ENCODE results near the gene APOF. TPM values are rescaled to one million over a fixed set of nuclear protein-coding genes. Genes with fewer than 3 reads are reported as not detected.

APOF gene
- total RNA-seq, 1 experiment from 2014 or later = 0.17 TPM

GRCh38 chr12:56410768-56411167 is 48.1 kb upstream of the APOF start:
- 0 out of 4 replicates have a peak, but pooled peaks cover 0 to 10% of the 10 kb centered on the region in 2 experiments for H3K36me3 ChIP-seq (ENCODE audit: control insufficient read depth in 1 of 2, insufficient read depth in 2 of 2, low read length in 2 of 2)
- no peaks in the 10 kb centered on the region for H3K27me3 ChIP-seq (ENCODE audit: insufficient read depth, low read length)
- intact Hi-C loops (cut with micrococcal nuclease) = no loop called here
- H2AFZ ChIP-seq (ENCODE audit: low read depth, low read length, poor library complexity, severe bottlenecking) = no peak overlapping the region
- H4K20me1 ChIP-seq (ENCODE audit: insufficient read depth) = no peaks in the 10 kb centered on the region
- no peaks in the 10 kb centered on the region for H3K79me2 ChIP-seq (ENCODE audit: insufficient read depth, low read length)
- POLR2A ChIA-PET = no interaction called here
- RAD21 ChIA-PET (ENCODE audit: low non-redundant PET in 1 of 2, low total read pairs in 2 of 2, uncharacterized antibody in 2 of 2, unreplicated experiment in 2 of 2) = no interaction called here
- TF ChIP-seq YY1 (IDR thresholded peaks at IDR 0.05; ENCODE audit: extremely low read depth, insufficient replicate concordance, low read depth, low read length) (no peak), POLR2A (IDR thresholded peaks at IDR 0.05; ENCODE audit: borderline replicate concordance, extremely low read depth, insufficient read depth, insufficient read length) (no peak), POLR2AphosphoS5 (IDR thresholded peaks at IDR 0.05; ENCODE audit: low read depth, low read length) (no peak), SRF (IDR thresholded peaks at IDR 0.05; ENCODE audit: low read depth) (no peak), SIN3A (IDR thresholded peaks at IDR 0.05; ENCODE audit: low read depth) (no peak), JUND (IDR thresholded peaks at IDR 0.05) (no peak), RAD21 (IDR thresholded peaks at IDR 0.05; ENCODE audit: low read depth) (no peak), REST (IDR thresholded peaks at IDR 0.05; ENCODE audit: low read depth) (no peak), ZBTB33 (IDR thresholded peaks at IDR 0.05; ENCODE audit: extremely low read depth, insufficient replicate concordance, low read length) (no peak), ZFX (IDR thresholded peaks at IDR 0.05) (no peak), MAX (IDR thresholded peaks at IDR 0.05) (no peak), EZH2 (IDR thresholded peaks at IDR 0.05) (no peak), ATF3 (IDR thresholded peaks at IDR 0.05) (no peak), EGR1 (IDR thresholded peaks at IDR 0.05; ENCODE audit: low read depth) (no peak), ZNF274 (IDR thresholded peaks at IDR 0.05; ENCODE audit: low read depth, low read length) (no peak), ELF1 (IDR thresholded peaks at IDR 0.05; ENCODE audit: borderline replicate concordance, low read depth) (no peak), TCF7L2 (IDR thresholded peaks at IDR 0.05; ENCODE audit: borderline replicate concordance, extremely low read depth, insufficient read depth, insufficient read length) (no peak), CEBPB (IDR thresholded peaks at IDR 0.05; ENCODE audit: low read depth) (no peak), CTCF (IDR thresholded peaks at IDR 0.05 in 2 of 3, conservative IDR thresholded peaks at IDR 0.05 in 1 of 3; ENCODE audit: borderline replicate concordance in 1 of 3, insufficient read depth in 1 of 3, low read depth in 2 of 3, low read length in 2 of 3) (no peak)
- no peaks in the 10 kb centered on the region for H3K4me1 ChIP-seq (ENCODE audit: control insufficient read depth in 1 of 2, insufficient read depth in 2 of 2, low read length in 2 of 2)
- H3K4me3 ChIP-seq (replicated peaks in 1 of 2; ENCODE audit: low read depth in 1 of 2, low read length in 2 of 2) = no peak overlapping the region
- no peaks in the 10 kb centered on the region for H3K9me3 ChIP-seq (ENCODE audit: control insufficient read depth in 1 of 2, insufficient read depth in 1 of 2, low read depth in 1 of 2, low read length in 2 of 2)
- no peak overlapping the region for H3K9ac ChIP-seq (ENCODE audit: low read length)
- H3K27ac ChIP-seq (ENCODE audit: low read depth, low read length) = no peak overlapping the region
- ATAC-seq (no peak), DNase-seq (ENCODE audit: low read depth, low spot score) (no peak)
- no TSS peak for BruUV-seq (replicated peaks)
- no peak overlapping the region for H3K4me2 ChIP-seq (ENCODE audit: low read length)
- CTCF ChIA-PET = no interaction called here
- no peaks in the 10 kb centered on the region for H3K9me2 ChIP-seq (ENCODE audit: insufficient read depth)
